C4-2B (cell line): Measurements from ENCODE around the gene DPH5.
"Not testable (repeated sequence)": the region's sequence is repeated elsewhere in the genome, so short reads cannot be mapped to it uniquely, and the experiment has no call there.

Source experiments
- H3K27ac ChIP-seq: fragments of 450-650 bp; 2 replicates; pipeline ENCODE4 v1.5.1; 2017
- ZFX ChIP-seq: fragments of 450-650 bp; IDR thresholded peaks from 2 replicates; pipeline ENCODE4 v1.6.1; 2017
- TF ChIP-seq, protein P1 (sequence below): fragments of 450-650 bp; conservative IDR thresholded peaks from 2 replicates; pipeline ENCODE4 v1.5.1; 2017; ENCODE audit warnings: mild to moderate bottlenecking

The DPH5 gene

DNA sequence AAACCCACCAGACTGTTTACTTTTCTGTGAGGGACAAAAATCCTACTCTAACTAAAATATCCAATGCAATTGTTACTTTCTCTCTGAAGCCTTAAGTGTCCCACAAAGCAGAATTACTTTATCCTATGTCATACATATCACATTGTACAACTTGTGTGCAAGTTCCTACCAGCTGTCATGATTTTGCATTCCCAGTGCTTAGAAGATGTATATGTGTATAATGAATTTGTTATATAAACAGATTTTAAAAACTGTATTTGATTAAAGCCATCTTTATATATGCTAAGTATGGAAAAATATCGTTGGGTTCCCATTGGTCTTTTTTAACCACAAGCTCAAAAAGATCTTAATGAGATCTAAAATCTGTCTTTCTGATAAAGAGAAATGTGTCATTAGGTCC lies 57.0 kb downstream of the DPH5 start:
- H3K27ac ChIP-seq: no peak overlapping the region
- TF ChIP-seq ZFX: no peak

DNA sequence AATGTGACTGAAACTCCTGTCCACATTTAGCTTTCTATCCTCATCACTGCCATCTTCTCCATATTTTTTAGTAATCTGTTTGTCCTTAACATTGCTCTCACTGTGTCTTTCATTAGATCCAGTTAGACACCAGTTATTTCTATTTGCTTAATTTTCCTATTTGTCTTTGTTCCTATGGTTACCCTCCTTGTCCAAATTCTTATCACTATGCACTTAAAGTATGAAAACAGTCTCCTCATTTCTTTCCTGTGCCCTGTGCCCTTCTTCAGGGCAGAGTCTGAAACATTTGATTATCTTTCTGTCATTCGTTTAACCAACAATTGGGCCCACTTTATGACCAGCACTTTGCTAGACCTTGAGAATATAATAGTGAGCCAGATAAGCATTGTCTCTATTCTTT lies 65.5 kb downstream of the DPH5 start:
- TF ChIP-seq, protein P1, sequence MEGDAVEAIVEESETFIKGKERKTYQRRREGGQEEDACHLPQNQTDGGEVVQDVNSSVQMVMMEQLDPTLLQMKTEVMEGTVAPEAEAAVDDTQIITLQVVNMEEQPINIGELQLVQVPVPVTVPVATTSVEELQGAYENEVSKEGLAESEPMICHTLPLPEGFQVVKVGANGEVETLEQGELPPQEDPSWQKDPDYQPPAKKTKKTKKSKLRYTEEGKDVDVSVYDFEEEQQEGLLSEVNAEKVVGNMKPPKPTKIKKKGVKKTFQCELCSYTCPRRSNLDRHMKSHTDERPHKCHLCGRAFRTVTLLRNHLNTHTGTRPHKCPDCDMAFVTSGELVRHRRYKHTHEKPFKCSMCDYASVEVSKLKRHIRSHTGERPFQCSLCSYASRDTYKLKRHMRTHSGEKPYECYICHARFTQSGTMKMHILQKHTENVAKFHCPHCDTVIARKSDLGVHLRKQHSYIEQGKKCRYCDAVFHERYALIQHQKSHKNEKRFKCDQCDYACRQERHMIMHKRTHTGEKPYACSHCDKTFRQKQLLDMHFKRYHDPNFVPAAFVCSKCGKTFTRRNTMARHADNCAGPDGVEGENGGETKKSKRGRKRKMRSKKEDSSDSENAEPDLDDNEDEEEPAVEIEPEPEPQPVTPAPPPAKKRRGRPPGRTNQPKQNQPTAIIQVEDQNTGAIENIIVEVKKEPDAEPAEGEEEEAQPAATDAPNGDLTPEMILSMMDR: no peak
- no peak for TF ChIP-seq ZFX
- H3K27ac ChIP-seq: no peak overlapping the region

DNA sequence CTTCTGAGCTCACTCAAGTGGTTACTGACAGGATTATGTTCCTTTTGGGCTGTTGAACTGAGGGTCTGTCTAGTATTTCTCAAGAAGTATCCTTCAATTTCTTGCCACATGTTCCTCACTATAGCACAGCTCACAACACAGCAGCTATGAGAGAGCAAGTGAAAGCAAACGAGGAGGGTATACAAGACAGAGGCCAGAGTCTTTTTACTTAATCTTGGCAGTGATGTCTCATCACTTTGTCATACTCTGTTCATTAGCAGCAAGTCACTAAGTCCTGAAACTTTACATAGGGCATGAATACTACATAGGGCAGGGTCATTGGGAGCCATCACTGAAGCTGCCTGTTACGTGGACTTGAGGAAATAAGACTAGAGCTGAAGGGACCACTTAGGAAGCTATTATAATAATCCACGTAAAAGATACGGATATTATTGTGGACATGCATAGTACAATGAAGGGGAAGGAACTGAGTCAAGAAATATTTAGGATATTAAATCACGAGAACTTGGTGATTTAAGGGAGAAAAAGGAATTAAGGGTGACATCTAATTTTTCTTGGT lies 66.0 kb downstream of the DPH5 start:
- TF ChIP-seq, protein P1: no peak
- no peak for TF ChIP-seq ZFX
- no peak overlapping the region for H3K27ac ChIP-seq

DNA sequence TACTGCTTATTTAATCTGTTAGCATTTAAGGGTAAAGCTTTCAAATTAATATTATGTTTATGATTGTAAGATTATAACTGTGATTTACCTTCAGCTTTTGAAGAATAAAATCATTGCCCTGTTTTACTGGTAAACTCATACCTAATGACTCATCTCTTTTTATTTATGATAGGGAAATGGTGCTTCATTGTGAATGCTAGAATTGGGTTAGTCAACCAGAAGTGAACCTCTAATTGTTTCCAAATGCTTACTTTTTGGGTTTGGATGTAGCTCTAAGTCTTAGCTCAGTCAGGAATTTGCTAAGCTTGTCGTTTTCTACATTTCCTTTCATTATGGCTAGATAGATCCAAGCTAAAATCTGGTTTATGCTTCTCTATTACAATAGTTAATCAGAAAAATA lies 70.3 kb downstream of the DPH5 start:
- TF ChIP-seq ZFX: no peak
- TF ChIP-seq, protein P1: no peak
- no peak overlapping the region for H3K27ac ChIP-seq

DNA sequence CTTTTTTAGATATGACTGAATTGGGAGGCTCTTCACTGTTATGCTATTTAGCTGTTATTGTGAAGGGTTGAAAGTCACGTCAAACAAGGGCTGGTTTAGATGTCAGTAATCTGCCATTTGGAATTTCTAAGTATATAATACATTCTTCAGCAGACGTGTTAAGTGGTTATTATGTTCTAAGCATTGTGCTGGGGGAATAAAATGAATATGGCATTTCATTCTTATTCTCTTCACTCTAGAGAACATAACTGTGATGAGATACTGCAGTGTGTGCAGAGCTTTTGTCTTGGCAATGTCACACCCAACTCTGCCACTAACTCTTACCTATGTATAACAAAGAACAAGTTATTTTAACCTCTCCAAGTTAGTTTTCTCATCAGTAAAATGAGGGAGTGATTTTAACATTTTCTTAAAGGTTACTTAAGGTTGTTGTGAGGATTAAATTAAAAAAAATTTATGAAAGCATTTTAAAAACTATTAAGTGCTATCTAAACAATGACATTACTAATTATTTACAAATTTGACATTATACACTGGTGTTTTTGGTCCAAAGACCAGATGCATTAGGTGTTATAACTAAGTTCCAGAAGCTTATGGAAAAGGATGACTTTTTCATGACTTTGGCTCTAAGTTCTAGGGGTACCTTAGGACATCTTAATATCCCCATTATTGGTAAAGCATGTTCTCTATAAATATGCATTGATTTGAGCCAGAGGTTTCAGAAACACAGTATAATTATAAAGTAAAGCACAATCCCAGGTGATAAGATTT lies 71.4 kb downstream of the DPH5 start:
- TF ChIP-seq ZFX: no peak
- TF ChIP-seq, protein P1: no peak
- H3K27ac ChIP-seq: no peak overlapping the region

DNA sequence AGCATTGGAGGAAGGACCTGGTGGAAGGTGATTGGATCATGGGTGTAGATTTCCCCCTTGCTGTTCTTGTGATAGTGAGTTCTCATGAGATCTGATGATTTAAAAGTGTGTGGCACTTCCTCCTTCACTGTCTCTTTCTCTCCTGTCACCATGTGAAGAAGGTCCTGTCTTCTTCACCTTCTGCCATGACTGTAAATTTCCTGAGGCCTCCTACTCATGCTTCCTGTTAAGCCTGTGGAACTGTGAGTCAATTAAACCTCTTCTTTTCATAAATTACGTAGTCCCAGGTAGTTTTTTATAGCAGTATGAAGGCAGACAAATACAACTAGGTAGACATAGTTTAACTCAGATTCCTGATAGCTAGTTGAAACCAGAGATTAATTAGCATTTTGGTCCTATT lies 72.6 kb downstream of the DPH5 start:
- not testable (repeated sequence) for H3K27ac ChIP-seq

DNA sequence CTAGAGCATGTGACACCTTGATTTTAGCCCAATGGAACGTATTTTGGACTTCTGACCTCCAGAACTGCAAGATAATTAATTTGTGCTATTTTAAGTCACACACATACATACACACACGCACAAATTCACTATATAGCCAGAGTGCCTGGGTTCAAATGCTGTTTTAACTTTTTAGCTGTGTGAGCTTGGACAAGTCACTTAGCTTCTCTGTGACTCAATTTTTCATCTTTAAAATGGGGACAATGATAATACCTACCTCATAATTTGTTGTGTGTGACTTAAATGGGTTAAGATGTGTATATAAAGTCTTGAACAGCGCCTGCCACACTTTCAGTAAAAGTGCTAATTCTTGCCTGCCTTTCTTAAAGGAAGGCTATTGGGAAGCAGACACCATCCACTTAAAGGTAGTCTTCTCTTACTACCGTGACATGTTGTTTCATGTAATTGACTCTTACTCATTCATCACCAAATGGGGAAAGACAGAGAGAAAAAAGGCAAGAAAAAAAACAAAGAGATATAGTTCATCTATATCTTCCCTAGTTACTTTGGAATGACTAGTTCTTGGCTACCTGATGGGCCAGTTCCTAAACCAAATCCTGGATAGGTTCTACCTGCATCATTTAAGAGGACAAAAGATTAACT lies 73.4 kb downstream of the DPH5 start:
- no peak for TF ChIP-seq ZFX
- TF ChIP-seq, protein P1: no peak
- no peak overlapping the region for H3K27ac ChIP-seq

DNA sequence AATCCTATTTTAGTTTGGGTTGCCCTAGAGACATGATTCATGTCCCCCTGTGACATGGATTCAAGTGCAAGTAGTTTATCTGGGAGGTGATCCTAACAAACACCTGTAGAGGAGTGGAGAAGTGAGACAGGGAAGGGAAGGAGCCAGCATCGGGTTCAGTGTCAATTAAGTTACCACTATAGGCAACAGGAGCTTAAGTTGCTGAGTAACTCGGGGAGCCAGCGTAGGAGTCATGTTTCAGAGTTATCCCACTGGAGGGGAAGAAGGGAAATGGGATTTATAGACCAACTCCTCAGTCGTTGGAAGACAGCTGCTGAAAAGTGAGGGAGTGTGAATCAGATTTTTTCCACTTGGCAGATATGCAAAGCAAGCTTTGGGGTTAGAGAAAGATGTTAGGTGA lies 74.8 kb downstream of the DPH5 start:
- H3K27ac ChIP-seq: no peak overlapping the region
- TF ChIP-seq ZFX: no peak
- TF ChIP-seq, protein P1: no peak
